HG03064 (cell line): ENCODE measurements around the gene RNPEPL1.

Experiments
- ATAC-seq: cut with Tn5 transposase; IDR thresholded peaks from one replicate; pipeline ENCODE4 v1.9.1; 2021; ENCODE audit warnings: low read depth; ENCODE audit not compliant: unreplicated experiment

Gene RNPEPL1

DNA sequence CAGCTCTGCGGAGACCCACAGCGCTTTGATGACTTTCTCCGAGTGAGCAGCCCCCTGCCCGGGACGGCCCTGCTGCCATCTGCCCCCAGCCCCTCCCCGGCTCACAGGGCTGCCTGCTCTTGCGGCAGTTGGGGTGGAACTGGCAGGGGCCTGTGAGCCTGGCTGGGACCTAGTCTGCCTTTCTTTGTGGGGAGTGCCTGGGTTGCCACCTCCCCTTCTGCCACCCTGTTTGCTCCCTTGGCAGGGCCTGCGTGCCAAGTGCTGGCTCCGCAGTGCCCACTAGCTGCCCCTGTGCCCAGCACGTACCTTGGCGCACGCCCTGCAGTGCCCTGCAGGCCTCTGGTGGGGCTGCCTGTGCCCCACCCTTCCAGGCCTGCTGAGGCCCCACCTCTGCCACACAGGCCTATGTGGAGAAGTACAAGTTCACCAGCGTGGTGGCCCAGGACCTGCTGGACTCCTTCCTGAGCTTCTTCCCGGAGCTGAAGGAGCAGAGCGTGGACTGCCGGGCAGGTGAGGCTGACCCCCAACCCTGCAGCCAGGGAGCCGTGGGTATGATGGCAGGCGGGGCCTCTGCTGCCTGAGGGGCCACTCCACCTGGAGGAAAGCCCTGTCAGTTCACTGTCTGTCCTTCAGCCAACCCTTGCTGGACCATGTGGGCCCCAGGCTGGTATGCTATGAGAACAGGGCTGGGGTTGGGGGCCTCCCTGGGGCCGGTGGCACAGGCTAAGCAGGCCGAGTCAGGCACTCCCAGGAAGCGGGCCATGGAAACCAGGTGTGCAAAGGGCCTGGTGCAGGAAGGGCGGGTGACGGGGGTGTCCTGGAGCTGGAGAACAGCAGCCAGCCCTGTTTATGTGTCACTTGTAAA lies 7.0 kb downstream of the RNPEPL1 start:
- ATAC-seq = no peak

DNA sequence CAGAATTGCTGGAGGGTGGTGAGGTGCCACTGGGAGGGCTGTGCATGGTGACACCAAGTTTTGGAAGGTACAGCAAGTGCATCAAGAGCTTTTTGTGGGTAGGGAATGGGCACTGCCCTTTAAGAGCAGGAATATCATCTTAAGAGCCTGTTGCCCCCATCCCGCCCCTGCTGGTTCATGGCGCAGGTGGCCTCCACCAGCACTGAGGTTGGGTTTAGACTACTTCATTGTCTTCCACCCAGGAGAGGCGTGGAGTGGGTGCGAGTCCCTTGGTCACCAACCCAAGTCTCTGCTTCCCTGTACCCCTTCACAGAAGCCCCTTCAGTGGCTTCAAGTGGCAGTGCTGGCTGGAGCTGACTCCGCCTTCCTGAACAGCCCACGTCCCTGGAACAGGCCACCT lies 7.8 kb downstream of the RNPEPL1 start:
- no peak for ATAC-seq

DNA sequence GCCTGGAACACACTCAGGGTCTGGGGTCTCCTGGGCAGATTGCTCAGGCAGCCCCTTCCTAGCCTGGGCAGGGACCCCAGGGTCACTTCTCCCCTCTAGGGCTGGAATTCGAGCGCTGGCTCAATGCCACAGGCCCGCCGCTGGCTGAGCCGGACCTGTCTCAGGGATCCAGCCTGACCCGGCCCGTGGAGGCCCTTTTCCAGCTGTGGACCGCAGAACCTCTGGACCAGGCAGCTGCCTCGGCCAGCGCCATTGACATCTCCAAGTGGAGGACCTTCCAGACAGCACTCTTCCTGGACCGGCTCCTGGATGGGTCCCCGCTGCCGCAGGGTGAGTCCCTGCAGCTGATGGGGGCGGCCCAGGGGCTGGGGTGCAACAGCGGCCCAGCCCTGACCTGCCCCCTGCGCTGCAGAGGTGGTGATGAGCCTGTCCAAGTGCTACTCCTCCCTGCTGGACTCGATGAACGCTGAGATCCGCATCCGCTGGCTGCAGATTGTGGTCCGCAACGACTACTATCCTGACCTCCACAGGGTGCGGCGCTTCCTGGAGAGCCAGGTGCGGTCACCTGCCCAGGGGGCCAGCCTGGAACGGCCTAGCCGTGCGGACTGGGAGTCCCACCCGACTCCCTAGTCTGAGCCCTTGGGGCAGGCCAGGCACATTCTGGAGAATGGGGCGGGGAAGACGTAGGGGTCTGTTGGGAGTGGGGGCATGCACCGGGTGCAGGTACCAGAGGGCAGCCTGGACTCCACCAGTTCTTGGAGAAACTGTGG lies 8.3 kb downstream of the RNPEPL1 start:
- ATAC-seq = no peak

DNA sequence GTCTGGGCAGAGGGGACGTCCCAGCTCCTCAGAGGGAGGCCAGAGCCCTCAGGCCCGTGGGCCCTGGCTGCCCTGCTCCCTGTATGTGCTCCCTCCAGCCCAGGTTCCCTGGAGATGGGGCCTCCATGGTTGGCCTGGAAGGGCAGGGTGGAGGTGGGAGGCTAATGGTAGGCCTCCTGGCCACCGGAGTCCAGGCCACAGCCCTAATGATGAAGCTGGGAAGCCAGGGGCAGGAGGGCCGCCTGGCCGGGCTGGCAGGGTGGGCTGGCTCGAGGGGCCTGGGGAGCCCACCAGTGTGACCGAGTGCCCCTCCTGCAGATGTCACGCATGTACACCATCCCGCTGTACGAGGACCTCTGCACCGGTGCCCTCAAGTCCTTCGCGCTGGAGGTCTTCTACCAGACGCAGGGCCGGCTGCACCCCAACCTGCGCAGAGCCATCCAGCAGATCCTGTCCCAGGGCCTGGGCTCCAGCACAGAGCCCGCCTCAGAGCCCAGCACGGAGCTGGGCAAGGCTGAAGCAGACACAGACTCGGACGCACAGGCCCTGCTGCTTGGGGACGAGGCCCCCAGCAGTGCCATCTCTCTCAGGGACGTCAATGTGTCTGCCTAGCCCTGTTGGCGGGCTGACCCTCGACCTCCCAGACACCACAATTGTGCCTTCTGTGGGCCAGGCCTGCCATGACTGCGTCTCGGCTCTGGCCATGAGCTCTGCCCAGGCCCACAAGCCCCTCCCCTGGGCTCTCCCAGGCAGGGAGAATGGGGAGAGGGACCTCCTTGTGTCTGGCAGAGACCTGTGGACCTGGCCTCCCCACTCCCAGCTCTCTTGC lies 9.2 kb downstream of the RNPEPL1 start:
- ATAC-seq = no peak

DNA sequence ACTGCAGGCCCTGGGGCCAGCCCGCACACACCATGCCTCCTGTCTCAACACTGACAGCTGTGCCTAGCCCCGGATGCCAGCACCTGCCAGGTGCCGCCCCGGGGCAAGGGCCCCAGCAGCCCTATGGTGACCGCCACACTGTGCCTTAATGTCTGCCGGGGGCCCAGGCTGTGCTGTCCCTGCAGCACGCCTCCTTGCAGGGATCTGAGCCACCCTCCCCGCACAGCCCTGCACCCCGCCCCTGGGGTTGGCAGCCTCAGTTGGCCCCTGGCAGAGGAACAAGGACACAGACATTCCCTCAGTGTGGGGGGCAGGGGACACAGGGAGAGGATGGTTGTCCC lies 9.8 kb downstream of the RNPEPL1 start:
- ATAC-seq = no peak

DNA sequence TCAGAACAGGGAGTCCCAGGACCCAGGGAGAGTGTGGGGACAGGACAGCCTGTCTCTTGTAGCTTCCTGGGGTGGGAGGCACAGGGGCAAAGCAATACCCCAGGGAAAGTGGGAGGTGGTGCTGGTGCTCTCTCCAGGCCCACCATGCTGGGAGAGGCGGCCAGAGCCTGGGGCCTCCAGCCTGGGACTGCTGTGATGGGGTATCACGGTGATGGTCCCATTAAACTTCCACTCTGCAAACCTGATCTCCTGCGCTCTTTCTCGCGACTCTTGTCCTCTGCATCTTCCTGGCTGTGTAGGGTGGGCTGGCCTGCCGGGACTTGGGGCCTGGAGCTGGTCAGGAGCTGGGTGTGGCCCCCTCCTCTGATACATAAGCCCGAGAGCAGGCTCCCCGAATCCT lies 10.2 kb downstream of the RNPEPL1 start:
- ATAC-seq = no peak

DNA sequence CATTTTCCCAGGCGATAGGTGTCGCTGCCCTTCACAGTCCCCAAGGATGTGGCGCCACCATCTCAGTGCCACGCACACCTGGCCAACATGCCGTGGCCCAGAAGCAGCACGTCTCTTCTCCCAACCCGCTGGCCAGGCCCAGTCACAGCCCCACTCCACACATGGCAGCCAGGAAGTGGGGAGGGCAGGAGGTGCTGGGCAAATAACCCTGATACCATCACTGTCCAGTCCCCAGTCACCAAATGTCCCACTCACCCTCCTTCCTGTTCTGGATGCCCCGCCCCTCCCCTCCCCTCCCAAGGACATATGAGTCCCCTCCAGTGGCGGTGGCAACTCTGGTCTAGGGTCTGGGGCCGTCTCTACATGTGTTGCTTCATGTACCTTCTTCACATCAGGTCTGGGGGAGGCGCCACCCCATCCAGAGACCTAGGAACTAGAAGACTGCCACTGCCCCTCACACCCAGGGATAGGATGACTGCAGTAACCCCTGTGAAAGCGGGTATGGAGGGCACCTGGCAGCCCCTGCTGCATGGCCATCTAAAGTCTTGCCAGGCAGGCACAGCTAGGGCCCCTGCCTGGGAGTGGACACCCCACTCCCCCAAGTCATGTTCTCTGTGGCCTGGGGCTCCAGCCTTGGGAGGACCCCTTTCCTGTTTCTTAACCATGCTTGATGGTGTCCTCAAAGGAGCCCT lies 10.9 kb downstream of the RNPEPL1 start:
- ATAC-seq = no peak

DNA sequence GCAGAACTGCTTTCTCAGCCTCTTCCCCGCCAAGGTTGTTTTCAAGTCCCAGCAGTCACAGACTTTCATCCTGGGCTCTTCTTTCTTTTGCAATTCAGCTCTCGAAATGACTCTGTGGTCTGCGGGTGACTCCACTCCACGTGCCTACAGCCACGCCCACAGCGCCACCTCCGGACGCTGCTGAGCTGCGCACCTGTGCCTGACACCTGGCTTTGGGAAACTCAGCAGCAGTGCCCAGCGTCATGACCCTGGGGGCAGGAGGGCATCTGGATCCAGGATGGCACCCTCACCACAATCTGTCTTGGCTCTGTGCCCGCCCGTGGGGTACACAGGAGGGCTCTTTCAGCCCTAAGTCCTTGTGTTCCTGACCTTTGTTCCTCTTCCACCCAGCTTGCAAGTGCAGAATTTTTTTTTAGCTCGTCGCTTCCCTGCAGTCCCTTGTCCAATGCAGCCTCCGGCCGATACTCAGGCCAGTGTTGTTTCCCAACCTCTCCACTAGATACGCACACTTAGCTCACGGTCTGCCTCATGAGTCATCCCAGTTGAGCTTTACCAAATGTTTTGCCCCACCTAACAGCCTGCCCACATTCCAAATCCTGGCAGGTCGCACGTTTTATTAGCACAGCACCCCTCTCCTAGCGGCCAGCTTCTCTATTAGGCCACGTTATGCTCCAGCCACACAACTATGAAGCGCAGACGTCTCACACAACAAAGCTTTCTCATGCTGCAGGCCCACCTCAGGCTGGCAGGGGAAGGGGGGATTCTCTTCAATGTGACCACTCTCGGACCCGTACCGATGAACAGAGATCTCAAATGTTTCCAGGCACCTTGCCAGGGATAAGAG lies 11.7 kb downstream of the RNPEPL1 start:
- ATAC-seq = no peak

DNA sequence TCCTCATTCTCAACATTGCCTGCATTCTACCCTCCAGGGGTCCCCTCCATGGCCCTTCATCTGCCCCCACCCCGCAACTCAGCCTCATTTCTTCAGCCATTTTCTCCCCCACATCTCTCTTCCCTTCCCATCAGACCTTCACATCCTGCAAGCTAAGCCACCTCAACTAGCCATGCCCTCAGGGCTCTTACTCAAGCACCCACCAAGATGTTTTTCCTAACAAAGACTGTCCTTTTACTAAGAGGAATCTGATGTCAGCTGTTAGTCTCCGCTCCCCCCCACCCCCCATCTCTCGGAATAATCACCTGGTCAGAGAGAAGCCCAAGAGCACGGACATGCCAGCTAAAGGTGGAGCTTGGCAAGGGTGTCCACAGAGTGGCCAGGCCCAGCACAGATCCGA lies 13.5 kb downstream of the RNPEPL1 start:
- ATAC-seq = no peak

DNA sequence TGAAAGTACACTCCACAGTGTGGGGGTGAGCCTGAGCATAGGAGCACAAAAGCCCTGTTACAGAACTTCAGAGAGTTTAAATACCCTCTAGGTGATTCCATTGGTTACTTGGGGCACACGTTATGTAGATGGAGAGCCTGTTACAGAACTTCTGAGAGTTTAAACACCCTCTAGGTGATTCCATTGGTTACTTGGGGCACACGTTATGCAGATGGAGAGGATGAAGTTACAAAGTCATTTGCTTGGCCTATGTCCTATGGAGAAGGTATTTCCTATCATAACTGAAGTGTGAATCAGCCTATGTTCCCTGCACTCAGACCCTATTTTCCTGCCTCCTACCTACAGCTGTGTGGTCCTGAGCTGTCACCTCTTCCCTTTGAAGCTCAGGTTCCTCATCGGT lies 14.5 kb downstream of the RNPEPL1 start:
- no peak for ATAC-seq

DNA sequence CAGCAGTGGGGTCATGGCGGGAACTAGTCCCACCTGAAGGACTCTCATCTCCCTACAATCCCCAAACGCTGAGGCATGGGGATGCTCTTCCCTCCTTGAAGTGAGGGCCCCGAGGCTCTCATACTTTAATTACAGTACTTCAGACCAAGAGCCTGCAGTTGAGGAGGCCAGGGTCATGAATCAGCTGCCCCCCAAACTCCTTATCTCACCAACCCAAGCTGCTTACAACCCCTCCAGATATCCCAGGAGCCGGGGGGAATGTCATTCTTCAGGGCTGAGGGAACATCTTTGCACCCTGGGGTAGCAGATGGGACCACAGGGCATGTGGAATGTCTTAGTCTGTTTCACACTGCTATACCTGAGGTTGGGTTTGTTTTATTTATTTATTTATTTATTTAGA lies 15.5 kb downstream of the RNPEPL1 start:
- ATAC-seq = no peak

DNA sequence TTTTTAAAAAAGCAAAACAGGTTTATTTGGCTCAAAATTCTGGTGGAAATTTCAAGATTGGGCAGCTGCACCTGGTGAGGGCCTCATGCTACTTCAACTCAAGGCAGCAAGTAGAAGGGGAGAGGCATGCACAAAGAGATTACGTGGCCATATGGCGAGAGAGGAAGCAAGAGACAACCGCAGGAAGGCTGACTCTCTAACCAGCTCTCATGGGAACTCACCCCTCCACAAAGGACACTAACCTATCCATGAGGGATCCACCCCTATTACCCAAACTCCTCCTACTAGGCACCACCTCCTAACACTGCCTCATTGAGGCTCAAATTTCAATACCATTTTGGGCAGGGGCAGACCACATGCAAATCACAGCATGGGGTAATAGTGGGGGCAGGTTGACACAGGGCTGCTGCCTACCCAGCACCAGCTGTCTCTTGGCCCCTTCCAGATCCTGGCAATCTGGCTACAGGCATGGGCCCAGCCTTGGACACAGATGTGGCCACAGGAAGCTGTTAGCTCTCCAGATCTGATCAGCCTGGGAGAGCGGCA lies 16.3 kb downstream of the RNPEPL1 start:
- peak; percentile 53 for ATAC-seq

DNA sequence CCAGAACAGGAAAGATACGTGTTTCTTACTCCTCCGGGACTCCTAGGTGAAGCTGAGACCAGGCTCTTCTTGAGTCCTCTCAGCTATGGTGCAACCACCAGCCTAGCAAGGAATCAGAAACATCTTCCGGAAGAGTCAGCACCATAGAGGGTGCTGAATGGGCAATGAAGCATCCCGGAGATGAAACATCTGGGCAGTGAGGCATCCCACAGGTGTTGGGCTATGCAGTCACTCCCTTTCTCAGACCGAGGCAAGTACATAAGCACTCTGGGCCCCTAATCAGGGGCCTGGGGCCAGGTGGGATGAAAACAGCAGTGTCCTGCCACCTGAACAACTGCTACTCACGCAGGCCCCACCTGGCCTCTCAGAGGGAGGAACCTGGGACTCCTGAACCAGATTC lies 16.8 kb downstream of the RNPEPL1 start:
- peak; percentile 30 for ATAC-seq

DNA sequence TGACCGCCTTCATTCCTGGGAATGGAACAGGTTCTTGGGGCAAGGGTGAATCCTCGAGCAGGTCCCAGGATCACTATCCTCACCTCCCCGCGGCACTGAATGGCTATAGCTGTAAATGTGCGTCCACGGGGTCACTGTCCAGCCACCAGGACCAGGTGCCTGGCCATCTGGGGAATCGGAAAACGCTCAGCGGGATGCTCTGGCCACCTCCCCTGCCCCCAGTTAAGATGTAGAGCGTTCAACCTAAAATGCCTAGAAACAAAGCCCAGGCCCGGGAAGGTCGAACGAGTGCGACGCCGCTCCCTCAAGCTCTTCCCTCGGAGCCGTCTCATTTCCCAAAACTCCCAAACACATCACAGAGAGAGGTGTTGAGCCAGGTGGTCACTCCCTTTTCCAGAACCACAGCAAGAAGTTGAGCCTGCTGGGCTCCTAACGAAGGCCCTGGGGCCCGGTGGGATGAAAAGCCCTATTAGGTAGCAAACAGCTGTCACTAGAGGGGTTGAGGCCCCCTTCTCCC lies 17.5 kb downstream of the RNPEPL1 start:
- no peak for ATAC-seq

DNA sequence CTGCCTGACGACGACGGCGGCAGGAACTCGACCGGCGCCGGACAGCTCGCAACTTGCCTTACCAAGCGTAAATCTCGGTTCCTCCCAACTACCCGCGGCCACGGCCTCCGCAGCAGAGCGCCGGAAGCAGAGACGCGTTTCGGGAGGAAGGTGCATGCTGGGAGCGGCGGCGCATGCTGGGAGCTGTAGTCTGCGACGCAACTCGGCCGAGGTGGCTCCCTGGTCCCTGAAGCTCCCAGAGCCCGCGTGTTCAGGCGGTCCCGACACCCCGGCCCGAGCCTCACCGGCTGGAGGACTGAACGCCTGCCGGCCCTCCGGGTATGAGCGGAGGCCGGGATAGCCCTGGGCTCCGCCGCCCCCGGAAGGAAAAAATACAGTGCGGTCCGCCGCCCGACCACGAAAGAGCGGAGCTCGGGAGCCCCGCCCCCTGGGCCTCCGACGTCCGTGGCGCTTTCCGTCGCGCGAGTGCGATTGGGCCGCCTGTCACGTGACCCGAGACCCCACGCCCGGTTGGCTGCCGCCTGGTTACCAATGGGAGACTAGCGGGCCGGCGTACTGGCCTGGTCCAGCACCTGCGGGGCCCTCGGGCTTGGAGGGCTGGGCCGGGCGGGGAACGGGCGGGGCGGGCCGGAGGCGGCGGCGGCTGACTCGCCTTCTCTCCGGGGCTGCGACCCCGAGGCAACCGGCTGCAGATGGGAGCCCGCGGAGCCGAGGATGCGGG lies 18.1 kb downstream of the RNPEPL1 start, which contains the start of gene CAPN10:
Gene CAPN10 (plus strand): TSS at position 537 of the 721 bp plus-strand sequence. CDS start 178 bp downstream, at position 715.
- peak; percentile 48 for ATAC-seq

DNA sequence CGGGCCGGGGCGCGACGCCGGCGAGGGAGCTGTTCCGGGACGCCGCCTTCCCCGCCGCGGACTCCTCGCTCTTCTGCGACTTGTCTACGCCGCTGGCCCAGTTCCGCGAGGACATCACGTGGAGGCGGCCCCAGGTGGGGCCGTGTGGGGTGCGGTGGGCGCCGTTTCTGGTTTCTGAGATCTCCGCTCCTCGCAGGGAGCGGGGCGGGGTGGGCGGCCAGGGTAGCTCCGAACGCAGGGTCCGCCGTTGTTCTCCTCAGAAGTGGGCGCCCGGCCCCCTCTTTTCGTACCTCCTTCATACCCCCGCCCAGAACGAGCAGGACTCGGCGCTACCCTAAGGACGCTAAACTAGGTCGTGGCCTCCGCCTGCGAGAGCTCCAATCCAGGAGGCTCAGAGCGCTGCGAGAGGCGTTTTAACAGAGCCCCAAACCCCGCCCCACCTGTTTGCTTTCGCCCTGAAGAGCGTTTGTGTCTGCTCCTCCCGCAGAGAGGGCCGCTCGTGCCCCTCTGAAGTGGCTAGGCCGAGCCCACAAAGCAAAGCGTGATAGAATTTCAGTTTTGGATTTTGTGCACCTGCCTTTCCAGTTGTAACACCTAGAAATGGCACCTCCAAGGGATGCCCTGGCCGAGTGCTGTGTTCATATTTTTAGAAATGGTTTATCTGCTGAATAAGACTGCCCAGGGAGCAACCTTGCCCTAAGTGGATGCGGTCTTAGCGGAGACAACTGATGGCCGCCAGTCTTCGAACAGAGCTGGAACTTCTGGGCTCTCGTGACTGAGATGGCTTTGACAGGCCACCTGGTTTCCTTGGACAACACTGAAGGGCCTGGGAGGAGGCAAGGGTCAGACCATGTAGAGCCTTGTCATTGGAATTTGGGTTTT lies 18.9 kb downstream of the RNPEPL1 start:
- peak; percentile 7 for ATAC-seq

DNA sequence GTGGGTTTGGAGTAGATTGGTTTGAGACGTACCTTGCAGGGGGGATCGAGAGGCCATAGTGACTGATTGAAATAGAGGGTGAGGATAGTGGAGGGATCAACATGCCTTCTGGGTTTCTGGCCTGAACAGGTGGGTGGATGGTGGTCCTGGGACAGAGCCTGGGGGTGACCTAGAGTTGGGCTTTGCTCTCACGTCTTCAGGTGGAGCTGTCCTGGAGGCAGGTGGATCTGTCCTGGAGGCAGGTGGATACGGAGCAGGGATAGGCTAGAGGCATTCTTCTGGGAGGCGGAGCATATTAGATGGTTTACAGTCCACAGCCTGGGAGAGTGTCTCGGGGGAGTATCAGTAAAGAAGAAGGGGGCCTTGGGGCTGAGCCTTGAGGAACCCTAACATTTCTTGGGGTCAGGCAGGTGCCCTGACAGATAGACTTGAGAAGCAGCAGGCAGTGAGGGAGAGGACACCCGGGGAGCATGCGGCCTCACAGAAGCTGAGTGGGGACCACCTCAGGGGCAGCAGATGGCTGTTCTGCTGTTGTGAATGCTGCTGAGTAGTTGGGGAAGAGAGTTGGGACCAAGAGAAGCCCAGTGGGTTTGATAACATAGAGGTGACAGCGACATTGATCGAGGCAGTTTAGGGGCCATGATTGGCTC lies 19.8 kb downstream of the RNPEPL1 start:
- ATAC-seq = no peak
